Right lobe of liver (tissue), 4 donors: ENCODE measurements around the gene LSM2.

Source experiments
- POLR2A ChIP-seq: fragments of 450-650 bp; IDR thresholded peaks from one replicate; pipeline ENCODE4 v1.6.1; 2017; ENCODE audit warnings: antibody characterized with exemption, mild to moderate bottlenecking
- TF ChIP-seq, protein P1 (sequence below), 4 donors: fragments of 200-600 bp in 3 of 4; fragments of 450-650 bp in 1 of 4; IDR thresholded peaks; one replicate each; pipeline versions ENCODE4 v1.5.1 to v1.8.0; 2016 to 2022; ENCODE audit warnings: antibody characterized with exemption in 4 of 4, mild to moderate bottlenecking in 2 of 4
- donor health status: DM: no; HTN: no; CAD: no.
- donor health status: DM: no; HTN: no; CAD: no.
- donor health status: DM: no; HTN: yes; CAD: no.

- TF ChIP-seq, protein P1, sequence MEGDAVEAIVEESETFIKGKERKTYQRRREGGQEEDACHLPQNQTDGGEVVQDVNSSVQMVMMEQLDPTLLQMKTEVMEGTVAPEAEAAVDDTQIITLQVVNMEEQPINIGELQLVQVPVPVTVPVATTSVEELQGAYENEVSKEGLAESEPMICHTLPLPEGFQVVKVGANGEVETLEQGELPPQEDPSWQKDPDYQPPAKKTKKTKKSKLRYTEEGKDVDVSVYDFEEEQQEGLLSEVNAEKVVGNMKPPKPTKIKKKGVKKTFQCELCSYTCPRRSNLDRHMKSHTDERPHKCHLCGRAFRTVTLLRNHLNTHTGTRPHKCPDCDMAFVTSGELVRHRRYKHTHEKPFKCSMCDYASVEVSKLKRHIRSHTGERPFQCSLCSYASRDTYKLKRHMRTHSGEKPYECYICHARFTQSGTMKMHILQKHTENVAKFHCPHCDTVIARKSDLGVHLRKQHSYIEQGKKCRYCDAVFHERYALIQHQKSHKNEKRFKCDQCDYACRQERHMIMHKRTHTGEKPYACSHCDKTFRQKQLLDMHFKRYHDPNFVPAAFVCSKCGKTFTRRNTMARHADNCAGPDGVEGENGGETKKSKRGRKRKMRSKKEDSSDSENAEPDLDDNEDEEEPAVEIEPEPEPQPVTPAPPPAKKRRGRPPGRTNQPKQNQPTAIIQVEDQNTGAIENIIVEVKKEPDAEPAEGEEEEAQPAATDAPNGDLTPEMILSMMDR (IDR thresholded peaks at IDR 0.05): no peak
- no peak for TF ChIP-seq POLR2A
These were observed 42.6 kb downstream of the LSM2 start for GRCh38 chr6:31764198-31764597.
